ENCODE data around the gene ATP2B3. TPM values are rescaled to one million over a fixed set of nuclear protein-coding genes. Genes with fewer than 3 reads are reported as not detected.

Gene ATP2B3
- total and polyA plus RNA-seq, 8 donors: 0.03 to 0.12 (median 0.04) TPM; not detected in 2

- DNase-seq: no peak
- FAIRE-seq: no peak
- TF ChIP-seq, protein P1, sequence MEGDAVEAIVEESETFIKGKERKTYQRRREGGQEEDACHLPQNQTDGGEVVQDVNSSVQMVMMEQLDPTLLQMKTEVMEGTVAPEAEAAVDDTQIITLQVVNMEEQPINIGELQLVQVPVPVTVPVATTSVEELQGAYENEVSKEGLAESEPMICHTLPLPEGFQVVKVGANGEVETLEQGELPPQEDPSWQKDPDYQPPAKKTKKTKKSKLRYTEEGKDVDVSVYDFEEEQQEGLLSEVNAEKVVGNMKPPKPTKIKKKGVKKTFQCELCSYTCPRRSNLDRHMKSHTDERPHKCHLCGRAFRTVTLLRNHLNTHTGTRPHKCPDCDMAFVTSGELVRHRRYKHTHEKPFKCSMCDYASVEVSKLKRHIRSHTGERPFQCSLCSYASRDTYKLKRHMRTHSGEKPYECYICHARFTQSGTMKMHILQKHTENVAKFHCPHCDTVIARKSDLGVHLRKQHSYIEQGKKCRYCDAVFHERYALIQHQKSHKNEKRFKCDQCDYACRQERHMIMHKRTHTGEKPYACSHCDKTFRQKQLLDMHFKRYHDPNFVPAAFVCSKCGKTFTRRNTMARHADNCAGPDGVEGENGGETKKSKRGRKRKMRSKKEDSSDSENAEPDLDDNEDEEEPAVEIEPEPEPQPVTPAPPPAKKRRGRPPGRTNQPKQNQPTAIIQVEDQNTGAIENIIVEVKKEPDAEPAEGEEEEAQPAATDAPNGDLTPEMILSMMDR (IDR thresholded peaks at IDR 0.05): no peak
- intact Hi-C loops (cut with DNase I): no loop called here
- no peak overlapping the region for H3K27ac ChIP-seq
- WGBS, 2 donors: 82 to 87% methylated on average over 10 of the region's 10 CpGs
- H3K27me3 ChIP-seq: peaks cover 0 to 5% (median 0%) of the 10 kb centered on the region in 4 donors
- H3K36me3 ChIP-seq: no peaks in the 10 kb centered on the region
- ATAC-seq: no peak
- no peaks in the 10 kb centered on the region for H3K9me3 ChIP-seq
- H3K4me1 ChIP-seq: no peaks in the 10 kb centered on the region
- no peak overlapping the region for H3K4me3 ChIP-seq
Measured at GRCh38 chrX:153572601-153573000, 55.2 kb downstream of the ATP2B3 start.

- 67 to 78% methylated on average over 4 of the region's 4 CpGs for WGBS, 2 donors
- Histone ChIP-seq H3K27me3 (peaks cover 0 to 5% (median 0%) of the 10 kb centered on the region in 4 donors), H3K27ac (no peak overlapping the region), H3K4me1 (no peaks in the 10 kb centered on the region), H3K36me3 (no peaks in the 10 kb centered on the region), H3K4me3 (no peak overlapping the region), H3K9me3 (no peaks in the 10 kb centered on the region)
- intact Hi-C loops (cut with DNase I): no loop called here
- FAIRE-seq (no peak), ATAC-seq (no peak), DNase-seq (no peak)
- TF ChIP-seq, protein P1 (IDR thresholded peaks at IDR 0.05): no peak
Measured at GRCh38 chrX:153573984-153574383, 56.5 kb downstream of the ATP2B3 start.

DNA sequence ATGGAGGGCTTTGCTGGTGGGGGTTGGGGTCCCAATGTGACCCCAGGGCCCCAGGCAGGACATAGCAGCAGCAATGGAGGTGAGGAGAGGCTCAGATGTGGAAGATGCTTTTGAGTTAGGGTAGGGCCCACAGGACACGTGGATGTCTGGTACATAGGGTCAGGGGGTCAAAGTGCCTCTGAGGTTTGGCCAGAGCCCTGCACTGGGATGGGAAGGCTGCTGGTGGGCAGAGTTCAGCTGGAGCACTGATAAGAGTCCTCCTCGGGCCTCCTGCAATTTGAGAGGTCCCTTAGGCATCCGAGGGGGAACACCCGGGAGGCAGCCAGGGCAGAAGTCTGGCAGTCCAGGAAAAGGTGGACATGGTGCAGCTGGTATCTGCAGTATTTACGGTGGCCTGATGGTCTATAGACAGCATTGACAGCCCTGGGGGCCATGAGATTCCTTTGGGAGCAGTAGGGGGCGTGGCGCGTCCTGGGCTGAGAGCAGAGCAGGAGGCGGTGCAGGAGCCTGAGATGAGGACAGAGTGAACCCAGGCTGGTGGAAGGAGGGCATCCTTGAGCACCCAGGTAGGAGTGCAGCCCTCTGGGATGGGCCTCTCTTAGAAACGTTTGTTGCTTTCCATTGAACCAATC, 58.9 kb downstream of the ATP2B3 start:
- DNase-seq (no peak), FAIRE-seq (no peak), ATAC-seq (no peak)
- no peak overlapping the region for H3K4me3 ChIP-seq
- H3K36me3 ChIP-seq: no peaks in the 10 kb centered on the region
- intact Hi-C loops (cut with DNase I): no loop called here
- H3K27ac ChIP-seq: no peak overlapping the region
- 66 to 69% methylated on average over 10 of the region's 10 CpGs for WGBS, 2 donors
- TF ChIP-seq, protein P1 (IDR thresholded peaks at IDR 0.05): no peak
- no peaks in the 10 kb centered on the region for H3K9me3 ChIP-seq
- peaks cover 0 to 6% (median 0%) of the 10 kb centered on the region in 4 donors for H3K27me3 ChIP-seq
- H3K4me1 ChIP-seq: no peaks in the 10 kb centered on the region

GRCh38 chrX:153576961-153577360, 59.5 kb downstream of the ATP2B3 start:
- TF ChIP-seq, protein P1 (IDR thresholded peaks at IDR 0.05): no peak
- H3K4me3 ChIP-seq: no peak overlapping the region
- H3K27me3 ChIP-seq: peaks cover 0 to 10% (median 0%) of the 10 kb centered on the region in 4 donors
- ATAC-seq (no peak), FAIRE-seq (no peak), DNase-seq (no peak)
- H3K27ac ChIP-seq: no peak overlapping the region
- intact Hi-C loops (cut with DNase I): no loop called here
- H3K9me3 ChIP-seq: no peaks in the 10 kb centered on the region
- no peaks in the 10 kb centered on the region for H3K36me3 ChIP-seq
- WGBS, 2 donors: 84 to 89% methylated on average over 6 of the region's 6 CpGs
- no peaks in the 10 kb centered on the region for H3K4me1 ChIP-seq

DNA sequence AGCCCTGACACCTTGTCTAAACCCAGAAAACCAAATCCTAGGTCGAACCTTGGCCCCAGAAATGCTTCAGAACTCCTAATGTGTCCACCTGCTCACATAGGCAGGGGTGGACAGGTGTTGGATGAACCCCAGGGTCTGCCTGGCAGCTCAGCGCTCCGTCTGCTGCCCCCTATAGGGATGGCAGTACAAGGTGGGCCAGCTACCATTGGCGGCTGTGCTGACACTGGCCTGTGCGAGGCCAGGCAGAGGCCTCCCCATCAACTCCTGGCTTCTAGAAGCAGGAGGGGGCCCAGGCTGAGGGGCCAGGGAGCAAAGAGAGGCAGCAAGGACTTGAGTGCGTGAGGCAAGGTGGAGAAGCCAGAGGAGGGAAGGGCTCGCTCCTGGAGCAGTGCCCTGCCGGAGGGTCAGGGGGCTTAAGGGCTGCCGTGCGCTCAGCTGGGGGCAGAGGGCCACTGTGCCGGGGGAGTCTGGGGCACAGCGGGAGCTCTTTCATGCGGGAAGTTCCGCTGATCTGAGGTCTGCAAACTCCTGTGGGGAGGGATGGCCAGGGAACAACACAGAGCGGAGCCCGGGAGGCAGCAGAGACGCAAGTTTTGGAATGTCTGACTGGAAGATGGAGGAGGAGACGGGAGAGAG, 60.9 kb downstream of the ATP2B3 start:
- no peak for FAIRE-seq
- TF ChIP-seq, protein P1 (IDR thresholded peaks at IDR 0.05): no peak
- no peaks in the 10 kb centered on the region for H3K4me1 ChIP-seq
- DNase-seq: no peak
- H3K9me3 ChIP-seq: no peaks in the 10 kb centered on the region
- 76 to 85% methylated on average over 18 of the region's 18 CpGs for WGBS, 2 donors
- H3K27ac ChIP-seq: no peak overlapping the region
- H3K4me3 ChIP-seq: no peak overlapping the region
- intact Hi-C loops (cut with DNase I): no loop called here
- peaks cover 0 to 10% (median 0%) of the 10 kb centered on the region in 4 donors for H3K27me3 ChIP-seq
- no peak for ATAC-seq
- H3K36me3 ChIP-seq: no peaks in the 10 kb centered on the region
